Measurements from ENCODE around the gene GPR18.
"Not testable (repeated sequence)": the region's sequence is repeated elsewhere in the genome, so short reads cannot be mapped to it uniquely, and the experiment has no call there.

The GPR18 gene

GRCh38 chr13:99217461-99218110 is 40.6 kb downstream of the GPR18 start:
- no peak overlapping the region for H3K4me3 ChIP-seq (ENCODE audit: low read length)
- TF ChIP-seq, protein P1, sequence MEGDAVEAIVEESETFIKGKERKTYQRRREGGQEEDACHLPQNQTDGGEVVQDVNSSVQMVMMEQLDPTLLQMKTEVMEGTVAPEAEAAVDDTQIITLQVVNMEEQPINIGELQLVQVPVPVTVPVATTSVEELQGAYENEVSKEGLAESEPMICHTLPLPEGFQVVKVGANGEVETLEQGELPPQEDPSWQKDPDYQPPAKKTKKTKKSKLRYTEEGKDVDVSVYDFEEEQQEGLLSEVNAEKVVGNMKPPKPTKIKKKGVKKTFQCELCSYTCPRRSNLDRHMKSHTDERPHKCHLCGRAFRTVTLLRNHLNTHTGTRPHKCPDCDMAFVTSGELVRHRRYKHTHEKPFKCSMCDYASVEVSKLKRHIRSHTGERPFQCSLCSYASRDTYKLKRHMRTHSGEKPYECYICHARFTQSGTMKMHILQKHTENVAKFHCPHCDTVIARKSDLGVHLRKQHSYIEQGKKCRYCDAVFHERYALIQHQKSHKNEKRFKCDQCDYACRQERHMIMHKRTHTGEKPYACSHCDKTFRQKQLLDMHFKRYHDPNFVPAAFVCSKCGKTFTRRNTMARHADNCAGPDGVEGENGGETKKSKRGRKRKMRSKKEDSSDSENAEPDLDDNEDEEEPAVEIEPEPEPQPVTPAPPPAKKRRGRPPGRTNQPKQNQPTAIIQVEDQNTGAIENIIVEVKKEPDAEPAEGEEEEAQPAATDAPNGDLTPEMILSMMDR (conservative IDR thresholded peaks at IDR 0.05; ENCODE audit: low read length), result no peak
- DNase-seq (ENCODE audit: low read depth), result no peak

DNA sequence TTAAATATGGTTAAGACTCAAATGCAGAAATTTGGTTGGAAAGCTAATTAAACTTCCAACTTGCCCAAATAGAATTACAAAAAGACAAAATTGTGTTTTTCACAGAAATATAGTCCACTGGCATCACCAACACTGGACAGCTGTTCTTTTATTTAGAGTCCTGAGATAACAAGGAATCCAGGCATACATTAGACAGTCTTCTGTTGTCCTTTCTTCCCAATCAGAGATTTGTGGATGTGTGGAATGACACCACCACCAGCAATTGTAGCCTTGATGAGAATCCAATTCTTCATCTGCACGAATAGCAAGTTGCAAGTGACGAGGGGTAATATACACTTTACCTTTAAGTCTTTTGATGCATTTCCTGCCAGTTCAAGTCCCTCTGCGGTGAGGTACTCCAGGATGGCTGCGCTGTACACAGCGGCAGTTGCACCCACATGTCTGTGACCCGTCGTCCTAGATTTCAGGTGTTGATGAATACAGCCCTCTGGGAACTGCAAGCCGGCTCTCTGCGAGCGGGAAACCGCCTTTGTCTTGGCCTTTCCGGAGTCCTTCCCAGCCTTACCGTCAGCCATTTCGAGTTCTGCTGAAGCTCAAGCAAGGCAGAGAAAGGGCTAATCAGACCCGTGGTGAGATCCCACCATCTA is 42.9 kb downstream of the GPR18 start:
- TF ChIP-seq, protein P1 (conservative IDR thresholded peaks at IDR 0.05; ENCODE audit: low read length), result no peak
- H3K4me3 ChIP-seq (ENCODE audit: low read length), result no peak overlapping the region
- no peak for DNase-seq (ENCODE audit: low read depth)

DNA sequence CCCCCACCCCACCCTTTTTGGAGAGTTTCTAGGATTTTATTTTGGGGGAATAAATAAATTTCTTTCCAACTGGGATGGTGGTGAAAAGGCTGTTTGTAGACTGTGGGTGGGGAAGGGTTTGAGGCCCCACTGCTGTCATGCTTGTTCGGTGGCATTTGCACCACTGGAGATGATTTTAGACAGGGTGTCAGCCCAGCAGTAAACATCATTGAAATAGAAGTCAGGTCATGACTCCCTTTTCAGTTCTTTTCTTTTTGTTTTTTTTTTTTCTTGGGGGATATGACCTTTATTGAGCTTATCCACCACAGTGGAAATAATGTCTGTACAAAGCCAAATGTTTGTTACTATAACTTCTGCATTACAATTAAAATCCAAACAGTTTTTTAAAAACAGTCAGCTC is 43.4 kb downstream of the GPR18 start:
- no peak for DNase-seq (ENCODE audit: low read depth)
- TF ChIP-seq, protein P1 (conservative IDR thresholded peaks at IDR 0.05; ENCODE audit: low read length), result no peak
- no peak overlapping the region for H3K4me3 ChIP-seq (ENCODE audit: low read length)

GRCh38 chr13:99214232-99214631 is 43.9 kb downstream of the GPR18 start:
- TF ChIP-seq, protein P1 (conservative IDR thresholded peaks at IDR 0.05; ENCODE audit: low read length), result no peak
- no peak overlapping the region for H3K4me3 ChIP-seq (ENCODE audit: low read length)
- DNase-seq (ENCODE audit: low read depth), result no peak

- H3K4me3 ChIP-seq (ENCODE audit: low read length), result no peak overlapping the region
- TF ChIP-seq, protein P1 (conservative IDR thresholded peaks at IDR 0.05; ENCODE audit: low read length), result no peak
- no peak for DNase-seq (ENCODE audit: low read depth)
Observed at GRCh38 chr13:99211421-99212035, 46.7 kb downstream of the GPR18 start.

- not testable (repeated sequence) for DNase-seq (ENCODE audit: low read depth); H3K4me3 ChIP-seq (ENCODE audit: low read length)
Observed at GRCh38 chr13:99210627-99211026, 47.6 kb downstream of the GPR18 start.

DNA sequence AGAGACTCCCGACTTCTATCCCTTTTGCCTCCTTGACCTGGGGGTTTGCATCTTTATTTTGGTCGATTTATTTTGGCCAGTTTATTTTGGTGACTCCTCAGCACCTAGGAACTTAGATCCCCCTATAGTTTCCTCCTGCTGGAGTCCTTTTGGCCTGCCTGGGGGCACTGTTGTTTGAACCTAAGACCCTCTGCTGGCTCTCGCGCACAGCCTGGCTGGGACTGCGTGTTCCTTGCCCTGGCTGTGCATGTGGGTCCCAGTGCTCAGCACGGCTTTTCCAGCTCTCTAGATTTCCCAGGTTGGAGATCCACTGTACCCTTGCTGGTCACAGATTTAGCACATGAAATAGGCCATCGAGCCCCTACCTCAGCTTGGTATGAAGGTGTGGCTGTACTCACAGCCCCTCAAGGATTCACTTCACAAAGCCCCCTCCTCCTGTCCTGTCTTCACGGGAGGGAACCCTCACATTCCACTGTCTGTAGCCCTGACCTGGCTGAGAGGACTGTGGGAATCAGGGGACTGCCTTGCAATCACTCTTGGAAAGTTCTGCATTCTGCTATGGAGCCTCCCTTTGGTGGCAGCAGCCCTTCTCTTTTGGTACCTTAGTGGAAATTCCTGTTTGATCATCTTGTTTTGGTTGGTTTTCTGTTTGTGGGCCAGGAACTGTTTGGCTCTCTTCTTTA is 49.2 kb downstream of the GPR18 start:
- TF ChIP-seq, protein P1 (conservative IDR thresholded peaks at IDR 0.05; ENCODE audit: low read length), result no peak
- no peak overlapping the region for H3K4me3 ChIP-seq (ENCODE audit: low read length)
- no peak for DNase-seq (ENCODE audit: low read depth)
